HG02588 (cell line): Measurements from ENCODE around the gene MAGEL2.
"Not testable (repeated sequence)": the region's sequence is repeated elsewhere in the genome, so short reads cannot be mapped to it uniquely, and the experiment has no call there.

Experiments
- ATAC-seq: cut with Tn5 transposase; IDR thresholded peaks from one replicate; pipeline ENCODE4 v1.9.1; 2021; ENCODE audit warnings: mild to moderate bottlenecking, moderate library complexity; ENCODE audit not compliant: unreplicated experiment

Gene MAGEL2

DNA sequence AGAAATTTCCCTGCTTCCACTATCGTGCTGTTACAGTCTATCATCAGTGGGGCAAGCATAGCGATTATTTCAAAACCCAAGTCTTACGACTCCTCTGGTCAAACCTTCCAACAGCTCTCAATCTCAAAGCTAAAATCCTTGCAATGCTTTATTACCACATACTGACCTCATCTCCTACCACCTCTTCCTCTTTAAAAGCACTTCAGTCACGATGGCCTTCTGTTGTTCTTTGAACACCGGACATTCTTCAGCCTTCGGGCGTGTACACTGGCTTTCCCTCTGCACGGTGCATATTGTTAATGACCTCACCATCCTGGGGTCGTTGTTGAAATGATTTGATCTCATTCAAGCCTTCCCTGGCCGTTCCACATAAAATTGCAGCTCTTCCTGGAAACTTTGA is 31.1 kb downstream of the MAGEL2 start:
- ATAC-seq: no peak

DNA sequence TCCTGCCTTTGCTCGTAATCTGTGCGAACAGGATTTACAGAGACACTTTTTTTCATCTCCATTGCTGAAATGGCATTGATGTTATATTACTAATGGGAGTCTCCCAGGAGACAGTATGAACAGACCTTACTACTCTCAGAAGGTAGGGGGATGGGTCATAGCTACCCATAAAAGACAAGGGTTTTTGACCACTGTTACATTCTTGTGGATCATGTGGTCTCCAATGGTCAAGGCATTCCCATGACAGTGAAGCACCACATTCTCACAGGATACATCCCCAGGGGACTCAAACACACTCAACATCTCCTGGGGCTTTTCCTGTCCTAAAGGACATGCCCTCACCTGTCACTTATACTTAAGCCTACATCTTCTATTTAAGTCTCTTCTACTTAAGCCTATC is 41.4 kb downstream of the MAGEL2 start:
- ATAC-seq: no peak

DNA sequence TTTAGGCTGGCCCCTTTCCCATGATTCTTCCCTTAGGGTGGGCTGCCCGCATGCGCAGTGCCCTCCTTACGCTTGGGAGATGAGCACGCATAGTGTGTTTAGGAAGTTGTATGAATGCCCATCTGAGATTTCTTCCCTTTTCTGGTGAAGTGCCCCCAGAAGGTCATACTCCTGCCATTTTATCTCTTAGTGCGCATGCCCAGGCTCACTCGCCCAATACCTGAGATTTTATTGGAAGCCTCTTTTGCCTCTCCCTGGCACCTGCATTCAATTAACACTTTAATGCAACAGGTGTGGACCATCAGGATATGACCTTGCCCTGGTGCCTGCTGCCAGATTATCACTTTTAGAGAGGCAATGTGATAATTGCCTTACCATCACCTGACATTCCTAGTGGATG is 45.5 kb downstream of the MAGEL2 start:
- no peak for ATAC-seq

GRCh38 chr15:23599053-23599452 is 48.6 kb downstream of the MAGEL2 start:
- ATAC-seq: no peak

- ATAC-seq: not testable (repeated sequence)
Observed at GRCh38 chr15:23597278-23597677, 50.4 kb downstream of the MAGEL2 start.

- ATAC-seq: no peak
Observed at GRCh38 chr15:23596736-23597135, 50.9 kb downstream of the MAGEL2 start.

- ATAC-seq: no peak
Observed at GRCh38 chr15:23595368-23595767, 52.3 kb downstream of the MAGEL2 start.

DNA sequence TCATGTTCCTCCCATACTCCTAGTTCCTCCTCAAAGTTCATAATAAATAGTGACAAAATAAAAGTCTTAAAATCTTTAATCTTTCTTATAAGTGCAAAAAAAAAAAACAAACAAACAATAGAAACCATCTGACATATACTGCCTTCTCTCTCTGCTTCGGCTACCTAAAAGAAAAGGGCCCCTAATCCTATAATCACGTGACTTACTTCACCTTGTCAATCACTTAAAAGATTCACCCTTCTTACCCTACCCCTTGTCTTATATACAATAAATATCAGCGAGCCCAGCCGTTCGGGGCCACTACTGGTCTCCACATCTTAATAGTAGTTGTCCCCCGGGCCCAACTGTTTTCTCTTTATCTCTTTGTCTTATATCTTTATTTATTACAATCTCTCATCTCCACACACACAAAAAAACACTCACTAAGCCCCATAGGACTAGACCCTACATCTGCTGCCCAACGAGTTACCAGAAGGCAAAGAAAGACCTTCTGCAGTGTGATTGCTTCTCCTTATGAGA is 53.4 kb downstream of the MAGEL2 start:
- no peak for ATAC-seq
